H9 (cell line): ENCODE measurements around the gene PGA4. TPM values are rescaled to one million over a fixed set of nuclear protein-coding genes. Genes with fewer than 3 reads are reported as not detected.
"Not testable (repeated sequence)": the region's sequence is repeated elsewhere in the genome, so short reads cannot be mapped to it uniquely, and the experiment has no call there.

Experiments used
- DNase-seq: peaks from one replicate; pipeline ENCODE4 v3.0.0-alpha.2; 2017
- H2AFZ ChIP-seq: one replicate; pipeline ENCODE4 v1.6.1; 2013; ENCODE audit warnings: mild to moderate bottlenecking, low read length, control low read depth, moderate library complexity
- H2AK5ac ChIP-seq: 2 replicates; pipeline ENCODE4 v1.6.1; 2013; ENCODE audit warnings: low read length, control low read depth, mixed read lengths; ENCODE audit not compliant: insufficient read length
- H2BK120ac ChIP-seq: one replicate; pipeline ENCODE4 v1.6.1; 2013; ENCODE audit warnings: low read depth, mild to moderate bottlenecking, low read length, control low read depth, inconsistent platforms; ENCODE audit not compliant: poor library complexity, severe bottlenecking
- H2BK12ac ChIP-seq: 2 replicates; pipeline ENCODE4 v1.6.1; 2013; ENCODE audit warnings: low read length, control low read depth, mixed read lengths, low read depth; ENCODE audit not compliant: insufficient read length
- H2BK15ac ChIP-seq: 2 replicates; pipeline ENCODE4 v1.6.1; 2013; ENCODE audit warnings: low read depth, low read length, control low read depth
- H2BK20ac ChIP-seq: one replicate; pipeline ENCODE4 v1.6.1; 2013; ENCODE audit warnings: low read depth, mild to moderate bottlenecking, low read length, control low read depth, inconsistent platforms; ENCODE audit not compliant: poor library complexity, severe bottlenecking
- H2BK5ac ChIP-seq: 2 replicates; pipeline ENCODE4 v1.6.1; 2013; ENCODE audit warnings: low read length, control low read depth, mixed read lengths; ENCODE audit not compliant: insufficient read length
- H3K14ac ChIP-seq: 2 replicates; pipeline ENCODE4 v1.6.1; 2013; ENCODE audit warnings: low read length, control low read depth; ENCODE audit not compliant: insufficient read depth
- H3K18ac ChIP-seq: 2 replicates; pipeline ENCODE4 v1.6.1; 2013; ENCODE audit warnings: low read depth, mild to moderate bottlenecking, mixed read lengths, low read length, control low read depth; ENCODE audit not compliant: insufficient read length
- H3K23ac ChIP-seq: 2 replicates; pipeline ENCODE4 v1.6.1; 2013; ENCODE audit warnings: low read length, control low read depth, mixed read lengths, low read depth; ENCODE audit not compliant: insufficient read length
- H3K23me2 ChIP-seq: 2 replicates; pipeline ENCODE4 v1.6.1; 2013; ENCODE audit warnings: low read depth, mild to moderate bottlenecking, mixed read lengths, low read length, control low read depth; ENCODE audit not compliant: insufficient read length, poor library complexity, severe bottlenecking
- H3K27ac ChIP-seq: 2 replicates; pipeline ENCODE4 v1.5.1; 2013; ENCODE audit warnings: low read length, control low read depth, mixed read lengths, low read depth; ENCODE audit not compliant: insufficient read length
- H3K27me3 ChIP-seq: 2 replicates; pipeline ENCODE4 v1.6.1; 2013; ENCODE audit warnings: low read length, control low read depth, inconsistent platforms; ENCODE audit not compliant: insufficient read depth
- H3K4ac ChIP-seq: 2 replicates; pipeline ENCODE4 v1.6.1; 2013; ENCODE audit warnings: low read depth, mild to moderate bottlenecking, control low read depth, inconsistent platforms, low read length, moderate library complexity
- H3K4me1 ChIP-seq: 2 replicates; pipeline ENCODE4 v1.6.1; 2013; ENCODE audit warnings: low read length, control low read depth, inconsistent platforms; ENCODE audit not compliant: insufficient read depth
- H3K4me2 ChIP-seq: 2 replicates; pipeline ENCODE4 v1.6.1; 2013; ENCODE audit warnings: low read length, control low read depth, mixed read lengths; ENCODE audit not compliant: insufficient read length, insufficient read depth
- H3K56ac ChIP-seq: 2 replicates; pipeline ENCODE4 v1.6.1; 2013; ENCODE audit warnings: low read depth, mild to moderate bottlenecking, mixed read lengths, low read length, control low read depth; ENCODE audit not compliant: insufficient read length
- H3K79me1 ChIP-seq: 2 replicates; pipeline ENCODE4 v1.6.1; 2013; ENCODE audit warnings: low read depth, mild to moderate bottlenecking, moderate library complexity, low read length, control low read depth, inconsistent platforms; ENCODE audit not compliant: insufficient read depth, poor library complexity, severe bottlenecking
- H3K79me2 ChIP-seq: 2 replicates; pipeline ENCODE4 v1.6.1; 2013; ENCODE audit warnings: low read length, control low read depth, inconsistent platforms; ENCODE audit not compliant: insufficient read depth
- H3K9ac ChIP-seq: 2 replicates; pipeline ENCODE4 v1.6.1; 2013; ENCODE audit warnings: low read length, control low read depth, mixed read lengths; ENCODE audit not compliant: insufficient read length; ENCODE audit errors: extremely low read depth
- H3K9me3 ChIP-seq: one replicate; pipeline ENCODE4 v1.6.1; 2013; ENCODE audit warnings: low read depth, low read length, inconsistent platforms; ENCODE audit not compliant: control insufficient read depth
- H3T11ph ChIP-seq: one replicate; pipeline ENCODE4 v1.6.1; 2013; ENCODE audit warnings: mild to moderate bottlenecking, low read length, control low read depth, inconsistent platforms
- H4K20me1 ChIP-seq: one replicate; pipeline ENCODE4 v1.6.1; 2013; ENCODE audit not compliant: control insufficient read depth, insufficient read length, insufficient read depth
- H4K5ac ChIP-seq: 2 replicates; pipeline ENCODE4 v1.6.1; 2013; ENCODE audit warnings: low read depth, mild to moderate bottlenecking, mixed read lengths, low read length, control low read depth; ENCODE audit not compliant: insufficient read length
- H4K8ac ChIP-seq: replicated peaks from 2 replicates; pipeline ENCODE4 v1.6.1; 2013; ENCODE audit warnings: low read length, control low read depth, mixed read lengths, low read depth; ENCODE audit not compliant: insufficient read length
- H4K91ac ChIP-seq: 2 replicates; pipeline ENCODE4 v1.6.1; 2013; ENCODE audit warnings: low read depth, mild to moderate bottlenecking, moderate library complexity, mixed read lengths, low read length, control low read depth; ENCODE audit not compliant: insufficient read length
- H3K27ac Mint-ChIP-seq, 3 experiments: 2 replicates in 2 of 3; 3 replicates in 1 of 3; pipeline ENCODE4 v1.8.0; 2020 to 2021; ENCODE audit warnings: mixed read lengths in 3 of 3, mild to moderate bottlenecking in 1 of 3, moderate library complexity in 1 of 3
- H3K27me3 Mint-ChIP-seq: 2 replicates; pipeline ENCODE4 v1.8.0; 2021; ENCODE audit warnings: low read depth, mild to moderate bottlenecking, moderate library complexity, mixed read lengths
- H3K36me3 Mint-ChIP-seq, 3 experiments: 2 replicates in 2 of 3; 3 replicates in 1 of 3; pipeline ENCODE4 v1.8.0; 2020 to 2021; ENCODE audit warnings: low read depth in 3 of 3, mixed read lengths in 3 of 3; ENCODE audit not compliant: insufficient read depth in 1 of 3
- H3K4me1 Mint-ChIP-seq, 2 experiments: 2 replicates each; pipeline ENCODE4 v1.8.0; 2020; ENCODE audit warnings: mixed read lengths in 2 of 2
- H3K4me3 Mint-ChIP-seq, 2 experiments: 2 replicates in 1 of 2; 3 replicates in 1 of 2; pipeline ENCODE4 v1.8.0; 2020 to 2021; ENCODE audit warnings: mild to moderate bottlenecking in 2 of 2, mixed read lengths in 2 of 2, moderate library complexity in 1 of 2
- H3K9me3 Mint-ChIP-seq, 2 experiments: 2 replicates in 1 of 2; 3 replicates in 1 of 2; pipeline ENCODE4 v1.8.0; 2020; ENCODE audit warnings: mild to moderate bottlenecking in 2 of 2, mixed read lengths in 2 of 2, moderate library complexity in 1 of 2
- WGBS: extraction: QIAGEN DNeasy Blood & Tissue Kit; methylation state at CpG from one replicate; pipeline ENCODE4 v1.1.7; 2013; ENCODE audit warnings: missing lambda C conversion rate, low lambda C conversion rate, mixed read lengths; ENCODE audit not compliant: insufficient read length; ENCODE audit errors: extremely low coverage; 5-methylcytosine and 5-hydroxymethylcytosine counted together
- total RNA-seq: library from RNA; stranded (reverse); gene quantifications from 2 replicates; pipeline ENCODE4 v1.2.1, GENCODE V29; 2021

The PGA4 gene
- total RNA-seq, 1 experiment from 2014 or later = not detected

- not testable (repeated sequence) for H4K20me1 ChIP-seq, DNase-seq, H3K56ac ChIP-seq, H3K27me3 ChIP-seq, H3K4ac ChIP-seq, H3K4me3 Mint-ChIP-seq, H2AK5ac ChIP-seq, H2BK15ac ChIP-seq, H2AFZ ChIP-seq, H3K9me3 ChIP-seq, H3K9ac ChIP-seq, H3K27ac Mint-ChIP-seq, H3K79me2 ChIP-seq, H3K14ac ChIP-seq, H2BK12ac ChIP-seq, H3K4me1 ChIP-seq, H2BK120ac ChIP-seq, H4K91ac ChIP-seq, H3K27me3 Mint-ChIP-seq, H3K36me3 Mint-ChIP-seq, H3K23ac ChIP-seq, H3K23me2 ChIP-seq, H3K27ac ChIP-seq, H4K5ac ChIP-seq, H2BK5ac ChIP-seq, H3K18ac ChIP-seq, H3K9me3 Mint-ChIP-seq, H4K8ac ChIP-seq, H3K4me2 ChIP-seq, H3T11ph ChIP-seq, H3K79me1 ChIP-seq, H2BK20ac ChIP-seq
- no CpG with 5 or more reads among the region's 9 CpGs for WGBS
- peaks cover 3 to 12% of the 10 kb centered on the region in 2 experiments for H3K4me1 Mint-ChIP-seq
Measured at GRCh38 chr11:61207636-61208310, 14.4 kb upstream of the PGA4 start.

GRCh38 chr11:61210629-61211028 is 11.5 kb upstream of the PGA4 start:
- H3K79me1 ChIP-seq, H2AK5ac ChIP-seq, H4K8ac ChIP-seq, H3K4me1 ChIP-seq, H3K27ac Mint-ChIP-seq, H2AFZ ChIP-seq, H3K9me3 ChIP-seq, H3K4me3 Mint-ChIP-seq, H2BK12ac ChIP-seq, DNase-seq, H3K27me3 Mint-ChIP-seq, H3K36me3 Mint-ChIP-seq, H2BK5ac ChIP-seq, H2BK15ac ChIP-seq, H3K4ac ChIP-seq, H2BK120ac ChIP-seq, H3K9ac ChIP-seq, H3K27me3 ChIP-seq, H3K23ac ChIP-seq, H3K23me2 ChIP-seq, H4K91ac ChIP-seq, H3K14ac ChIP-seq, H3T11ph ChIP-seq, H4K20me1 ChIP-seq, H3K79me2 ChIP-seq, H2BK20ac ChIP-seq, H3K27ac ChIP-seq, H3K4me1 Mint-ChIP-seq, H4K5ac ChIP-seq, H3K56ac ChIP-seq, H3K9me3 Mint-ChIP-seq, H3K4me2 ChIP-seq, H3K18ac ChIP-seq: not testable (repeated sequence)
- no CpG with 5 or more reads among the region's 6 CpGs for WGBS
